ENCODE data around the gene MSMO1.

DNA sequence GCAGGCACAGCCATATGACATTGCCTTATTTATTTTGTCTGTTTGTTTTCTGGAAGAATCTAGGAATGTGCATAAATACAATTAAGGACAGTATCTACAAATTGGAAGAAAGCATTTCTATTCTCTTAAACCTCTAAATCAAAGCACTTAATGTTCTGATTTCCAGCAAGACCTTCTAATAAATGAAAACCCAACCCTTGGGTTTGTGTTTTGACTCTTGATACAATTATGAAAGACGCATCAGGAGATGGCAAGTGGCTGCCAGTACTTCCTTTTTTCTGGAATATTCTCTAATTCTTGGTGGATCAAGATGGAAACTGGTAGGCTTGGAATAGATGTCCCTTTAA, 50.9 kb downstream of the MSMO1 start:
- TF ChIP-seq EP300 (IDR thresholded peaks at IDR 0.05; ENCODE audit: borderline replicate concordance) = no peak
- no peak for TF ChIP-seq TCF12 (IDR thresholded peaks at IDR 0.05; ENCODE audit: low read depth)
- no peak for TF ChIP-seq YY1 (IDR thresholded peaks at IDR 0.05; ENCODE audit: low read depth)
- TF ChIP-seq, protein P1, sequence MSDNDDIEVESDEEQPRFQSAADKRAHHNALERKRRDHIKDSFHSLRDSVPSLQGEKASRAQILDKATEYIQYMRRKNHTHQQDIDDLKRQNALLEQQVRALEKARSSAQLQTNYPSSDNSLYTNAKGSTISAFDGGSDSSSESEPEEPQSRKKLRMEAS (IDR thresholded peaks at IDR 0.05) = no peak
- no peak for TF ChIP-seq CREB1 (IDR thresholded peaks at IDR 0.05; ENCODE audit: low read depth)
- no peak for TF ChIP-seq RAD21 (IDR thresholded peaks at IDR 0.05; ENCODE audit: low read depth)
- TF ChIP-seq, protein P2, sequence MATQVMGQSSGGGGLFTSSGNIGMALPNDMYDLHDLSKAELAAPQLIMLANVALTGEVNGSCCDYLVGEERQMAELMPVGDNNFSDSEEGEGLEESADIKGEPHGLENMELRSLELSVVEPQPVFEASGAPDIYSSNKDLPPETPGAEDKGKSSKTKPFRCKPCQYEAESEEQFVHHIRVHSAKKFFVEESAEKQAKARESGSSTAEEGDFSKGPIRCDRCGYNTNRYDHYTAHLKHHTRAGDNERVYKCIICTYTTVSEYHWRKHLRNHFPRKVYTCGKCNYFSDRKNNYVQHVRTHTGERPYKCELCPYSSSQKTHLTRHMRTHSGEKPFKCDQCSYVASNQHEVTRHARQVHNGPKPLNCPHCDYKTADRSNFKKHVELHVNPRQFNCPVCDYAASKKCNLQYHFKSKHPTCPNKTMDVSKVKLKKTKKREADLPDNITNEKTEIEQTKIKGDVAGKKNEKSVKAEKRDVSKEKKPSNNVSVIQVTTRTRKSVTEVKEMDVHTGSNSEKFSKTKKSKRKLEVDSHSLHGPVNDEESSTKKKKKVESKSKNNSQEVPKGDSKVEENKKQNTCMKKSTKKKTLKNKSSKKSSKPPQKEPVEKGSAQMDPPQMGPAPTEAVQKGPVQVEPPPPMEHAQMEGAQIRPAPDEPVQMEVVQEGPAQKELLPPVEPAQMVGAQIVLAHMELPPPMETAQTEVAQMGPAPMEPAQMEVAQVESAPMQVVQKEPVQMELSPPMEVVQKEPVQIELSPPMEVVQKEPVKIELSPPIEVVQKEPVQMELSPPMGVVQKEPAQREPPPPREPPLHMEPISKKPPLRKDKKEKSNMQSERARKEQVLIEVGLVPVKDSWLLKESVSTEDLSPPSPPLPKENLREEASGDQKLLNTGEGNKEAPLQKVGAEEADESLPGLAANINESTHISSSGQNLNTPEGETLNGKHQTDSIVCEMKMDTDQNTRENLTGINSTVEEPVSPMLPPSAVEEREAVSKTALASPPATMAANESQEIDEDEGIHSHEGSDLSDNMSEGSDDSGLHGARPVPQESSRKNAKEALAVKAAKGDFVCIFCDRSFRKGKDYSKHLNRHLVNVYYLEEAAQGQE (IDR thresholded peaks at IDR 0.05; ENCODE audit: low read depth) = no peak
- no peak for TF ChIP-seq TAF1 (IDR thresholded peaks at IDR 0.05; ENCODE audit: low read depth)
- TF ChIP-seq TEAD4 (IDR thresholded peaks at IDR 0.05) = no peak
- TF ChIP-seq EGR1 (IDR thresholded peaks at IDR 0.05) = no peak
- TF ChIP-seq CEBPB (IDR thresholded peaks at IDR 0.05) = no peak
- TF ChIP-seq ZBTB7A (IDR thresholded peaks at IDR 0.05; ENCODE audit: low read depth) = no peak
- no peak for TF ChIP-seq NFIC (IDR thresholded peaks at IDR 0.05)
- no peak for TF ChIP-seq FOXM1 (IDR thresholded peaks at IDR 0.05; ENCODE audit: borderline replicate concordance, low read depth)
